Fibroblast of gingiva (primary cell): ENCODE measurements around the gene GRAMD4.

Source experiments
- DNase-seq: peaks from one replicate; pipeline ENCODE4 v3.0.0-alpha.2; 2011; ENCODE audit warnings: low read depth

GRAMD4 gene

DNA sequence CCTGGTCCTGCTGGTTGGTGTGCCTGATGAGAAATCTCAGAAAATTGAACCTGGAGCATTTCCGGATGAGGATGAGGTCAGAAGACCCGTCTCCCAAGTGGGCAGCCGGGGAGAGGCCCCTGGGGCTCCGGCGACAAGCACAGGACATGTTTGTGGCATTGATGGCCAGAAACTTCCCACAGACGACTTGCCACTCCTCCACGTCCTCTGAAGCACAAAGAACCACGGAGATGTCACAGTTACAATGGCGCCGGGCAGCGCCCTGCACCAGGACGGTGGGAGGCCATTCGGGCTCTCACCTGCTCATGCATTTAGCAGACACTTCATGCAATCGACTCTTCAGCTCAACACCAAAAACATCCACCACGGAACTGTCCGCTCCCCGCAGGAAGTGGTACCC, 71.4 kb downstream of the GRAMD4 start:
- no peak for DNase-seq

GRCh38 chr22:46693634-46694415, 73.6 kb downstream of the GRAMD4 start:
- no peak for DNase-seq

DNA sequence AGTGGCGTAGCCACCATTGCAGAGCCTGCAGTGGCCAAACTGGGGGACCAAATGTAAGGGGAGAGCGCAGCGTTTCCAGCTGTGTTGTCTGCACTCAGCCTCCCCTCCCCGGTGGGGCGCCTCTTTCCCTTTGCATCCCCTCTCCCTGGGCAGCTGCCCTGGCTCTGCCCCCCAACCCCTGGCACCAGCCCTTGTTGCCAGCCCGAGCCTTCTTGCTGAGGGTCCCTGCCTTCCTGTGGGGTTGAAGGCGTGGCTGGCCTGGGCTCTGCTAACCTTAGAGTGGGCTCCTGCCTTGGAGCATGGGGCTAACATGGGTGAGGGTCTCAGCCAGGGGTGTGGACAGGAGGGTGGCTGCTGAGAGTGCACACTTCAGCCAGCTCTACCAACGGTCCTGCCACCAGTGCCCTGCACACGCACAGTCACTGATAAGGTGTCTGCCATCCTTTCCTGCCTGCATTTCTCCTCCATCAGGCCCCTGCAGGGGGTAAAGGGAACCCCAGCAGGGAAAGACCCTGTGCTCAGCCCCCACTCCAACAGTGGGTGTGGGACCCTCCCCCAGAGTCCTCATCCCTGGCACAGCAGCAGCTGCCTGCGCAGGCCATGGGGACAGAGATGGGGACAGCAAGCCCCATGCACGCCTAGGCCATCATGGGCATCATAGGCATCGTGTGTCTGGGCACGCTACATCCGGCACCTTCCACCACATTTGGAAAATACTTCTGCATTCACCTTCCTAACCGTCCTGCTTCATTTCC, 74.4 kb downstream of the GRAMD4 start:
- DNase-seq = no peak

GRCh38 chr22:46695346-46696228, 75.4 kb downstream of the GRAMD4 start:
- DNase-seq = no peak

DNA sequence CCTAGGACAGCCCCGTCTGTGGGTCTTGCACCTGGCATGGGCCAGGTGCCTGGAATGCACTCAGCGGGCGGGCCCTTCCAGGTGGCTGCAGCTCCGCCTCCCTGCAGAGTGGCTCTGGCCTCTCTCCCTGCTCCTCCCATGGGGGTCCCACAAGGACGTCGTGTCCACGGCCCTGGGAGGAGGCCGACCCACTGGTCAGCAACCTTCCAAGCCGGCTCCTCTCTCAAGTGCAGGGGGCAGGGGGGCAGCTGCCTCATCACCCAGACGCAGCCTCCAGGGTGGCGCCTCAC, 76.0 kb downstream of the GRAMD4 start:
- no peak for DNase-seq

- DNase-seq = no peak
Observed at GRCh38 chr22:46696614-46697013, 76.4 kb downstream of the GRAMD4 start.

GRCh38 chr22:46697811-46698515, 77.8 kb downstream of the GRAMD4 start:
- no peak for DNase-seq

- DNase-seq = no peak
Observed at GRCh38 chr22:46699091-46699490, 78.9 kb downstream of the GRAMD4 start.

GRCh38 chr22:46701262-46701661, 81.1 kb downstream of the GRAMD4 start:
- no peak for DNase-seq

- no peak for DNase-seq
Observed at GRCh38 chr22:46703171-46703995, 83.2 kb downstream of the GRAMD4 start.

DNA sequence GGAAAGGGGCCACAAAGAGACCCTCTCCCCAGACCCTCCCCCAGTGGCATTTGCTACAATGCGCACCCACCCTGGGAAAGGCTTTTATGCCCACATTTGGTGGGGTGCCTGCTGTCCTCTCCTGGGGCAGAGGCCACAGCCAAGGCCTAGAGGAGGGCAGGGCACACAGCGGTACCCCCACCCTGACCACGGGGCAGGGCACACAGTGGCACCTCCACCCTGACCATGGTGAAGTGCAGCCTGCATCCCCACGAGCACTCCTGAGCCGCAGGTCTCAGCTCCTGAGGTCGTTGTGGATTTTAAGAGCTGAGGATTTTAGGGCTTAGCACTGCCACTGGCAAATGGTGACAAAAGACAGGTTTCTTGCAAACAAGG, 83.8 kb downstream of the GRAMD4 start:
- DNase-seq = no peak

DNA sequence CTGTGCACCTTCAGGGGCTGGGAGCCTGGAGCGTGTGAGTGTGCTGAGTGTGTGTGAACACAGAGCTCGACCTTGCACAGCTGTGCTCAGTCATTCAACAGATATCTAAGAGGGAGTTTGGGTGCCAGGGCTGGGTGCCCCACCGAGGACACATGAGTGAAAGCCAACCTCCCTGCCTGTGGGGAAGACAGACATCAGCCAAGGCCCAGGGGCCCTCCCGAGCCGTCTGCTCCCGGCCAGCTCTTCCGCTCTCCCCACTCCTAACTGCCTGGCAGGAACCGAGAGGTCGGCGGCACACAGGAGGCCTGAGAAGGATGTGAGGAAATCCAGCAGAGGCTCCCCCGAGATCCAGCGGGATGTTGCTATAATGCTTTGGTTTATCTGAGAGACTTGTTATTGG, 85.9 kb downstream of the GRAMD4 start:
- no peak for DNase-seq

GRCh38 chr22:46707305-46707704, 87.1 kb downstream of the GRAMD4 start:
- DNase-seq = no peak

GRCh38 chr22:46707827-46708570, 87.8 kb downstream of the GRAMD4 start:
- DNase-seq = no peak

DNA sequence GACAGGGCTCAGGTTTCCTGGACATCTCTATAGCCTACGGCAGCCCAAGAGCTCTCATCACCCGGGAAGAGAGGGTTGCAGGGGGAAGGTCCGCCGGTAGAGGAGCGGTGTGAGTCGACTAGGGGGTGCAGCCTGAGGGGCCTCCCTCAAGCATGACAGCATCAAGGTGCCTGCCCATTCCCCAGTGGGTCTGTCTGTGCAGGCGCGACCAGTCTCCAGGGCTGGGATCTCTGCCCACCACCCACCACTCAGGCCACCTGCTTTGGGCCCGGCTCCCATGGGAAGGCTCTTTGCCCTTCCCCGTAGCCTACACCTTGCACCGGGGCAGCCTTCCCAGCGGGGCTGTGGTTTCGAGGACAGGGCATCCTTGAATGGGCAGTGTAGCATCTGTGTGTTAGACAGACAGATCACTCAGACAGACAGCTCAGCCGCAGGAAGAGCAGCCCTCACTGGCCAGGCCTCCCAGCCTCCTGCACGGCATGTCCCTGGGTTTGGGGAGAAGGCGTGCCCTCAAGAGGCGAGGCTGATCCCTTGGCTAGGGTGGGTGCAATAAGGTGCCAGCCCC, 88.7 kb downstream of the GRAMD4 start:
- DNase-seq = no peak

DNA sequence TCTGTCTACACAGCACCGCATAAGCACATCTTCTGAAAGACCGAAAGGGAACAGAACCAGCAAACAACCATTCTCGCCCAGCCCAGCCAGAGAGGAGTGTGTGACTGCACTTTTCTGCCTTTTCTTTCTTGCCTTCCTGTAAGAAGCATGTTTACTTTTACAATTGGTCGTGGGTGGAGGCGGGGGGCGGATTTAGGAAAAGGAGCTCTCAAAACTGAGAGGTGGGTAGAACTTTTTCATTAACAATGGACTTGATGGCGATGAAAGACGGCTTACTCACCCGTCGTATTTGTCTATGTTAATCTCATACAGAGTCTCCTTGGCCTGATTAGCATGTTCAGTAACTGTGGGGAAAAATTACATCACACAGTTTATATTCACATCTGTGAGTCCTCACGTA, 90.6 kb downstream of the GRAMD4 start:
- no peak for DNase-seq

- DNase-seq = no peak
Observed at GRCh38 chr22:46712288-46712687, 92.1 kb downstream of the GRAMD4 start.

DNA sequence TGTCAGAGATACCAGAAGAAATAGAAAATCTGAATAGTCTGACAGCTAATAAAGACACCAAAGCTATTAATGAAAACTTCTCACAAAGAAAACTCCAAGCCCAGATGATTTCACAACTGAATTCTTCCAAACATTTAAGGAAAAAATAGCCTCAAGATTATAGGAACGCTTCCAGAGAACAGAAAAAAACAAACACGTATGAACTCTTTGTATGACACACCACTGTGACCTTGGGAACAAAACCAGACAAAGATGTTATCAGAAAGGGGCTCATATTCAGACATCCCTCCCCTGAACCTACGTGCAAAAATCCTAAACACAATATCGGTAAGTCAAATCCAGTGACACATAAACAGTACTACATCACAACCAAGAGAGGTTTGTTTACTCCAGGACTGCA, 94.4 kb downstream of the GRAMD4 start:
- peak; percentile 66 for DNase-seq

- DNase-seq = no peak
Observed at GRCh38 chr22:46719921-46720320, 99.7 kb downstream of the GRAMD4 start.

DNA sequence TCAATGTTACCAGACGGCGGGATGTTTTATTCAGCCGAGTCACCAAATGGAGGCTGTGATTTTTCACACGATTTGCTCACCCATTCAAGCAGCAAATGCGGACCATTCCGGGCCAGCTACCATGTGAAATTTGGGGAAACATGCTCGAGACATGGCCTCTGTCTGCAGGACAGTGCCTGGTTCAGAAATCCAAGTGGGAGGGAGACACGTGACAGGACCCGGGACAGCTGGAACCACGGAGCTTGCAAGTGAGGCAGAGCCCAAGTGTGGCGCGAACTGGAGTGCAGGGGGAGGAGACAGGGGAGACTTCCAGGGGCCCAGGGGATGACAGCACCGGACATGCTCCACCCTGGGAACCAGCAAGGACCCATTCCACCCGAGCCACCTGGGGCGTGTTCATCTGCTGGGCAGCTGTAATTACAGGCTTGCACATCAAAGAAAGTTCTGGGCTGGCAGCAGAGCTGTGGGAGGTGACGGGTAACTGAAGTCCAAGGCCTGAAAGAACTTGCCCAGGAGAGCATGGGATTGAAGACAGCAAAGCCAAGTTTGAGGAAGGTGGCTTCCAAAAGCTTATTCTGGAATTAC, 101.4 kb downstream of the GRAMD4 start:
- no peak for DNase-seq
